WTC11 (cell line): ENCODE results near the gene DNAL4.

ENCODE experiments used
- TF ChIP-seq, protein P1 (sequence below): sonication (generic); formaldehyde crosslinking; IDR thresholded peaks from 2 replicates; pipeline ENCODE4 v1.8.1; 2022; ENCODE audit warnings: missing genetic modification reagents, borderline replicate concordance
- TF ChIP-seq, protein P2 (sequence below): fragments of 200-600 bp; IDR thresholded peaks from 2 replicates; pipeline ENCODE4 v1.8.0; 2022; ENCODE audit warnings: antibody characterized with exemption

GRCh38 chr22:38811241-38811640, 17.3 kb upstream of the DNAL4 start:
- TF ChIP-seq, protein P1, sequence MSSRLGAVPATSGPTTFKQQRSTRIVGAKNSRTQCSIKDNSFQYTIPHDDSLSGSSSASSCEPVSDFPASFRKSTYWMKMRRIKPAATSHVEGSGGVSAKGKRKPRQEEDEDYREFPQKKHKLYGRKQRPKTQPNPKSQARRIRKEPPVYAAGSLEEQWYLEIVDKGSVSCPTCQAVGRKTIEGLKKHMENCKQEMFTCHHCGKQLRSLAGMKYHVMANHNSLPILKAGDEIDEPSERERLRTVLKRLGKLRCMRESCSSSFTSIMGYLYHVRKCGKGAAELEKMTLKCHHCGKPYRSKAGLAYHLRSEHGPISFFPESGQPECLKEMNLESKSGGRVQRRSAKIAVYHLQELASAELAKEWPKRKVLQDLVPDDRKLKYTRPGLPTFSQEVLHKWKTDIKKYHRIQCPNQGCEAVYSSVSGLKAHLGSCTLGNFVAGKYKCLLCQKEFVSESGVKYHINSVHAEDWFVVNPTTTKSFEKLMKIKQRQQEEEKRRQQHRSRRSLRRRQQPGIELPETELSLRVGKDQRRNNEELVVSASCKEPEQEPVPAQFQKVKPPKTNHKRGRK, result no peak
- TF ChIP-seq, protein P2, sequence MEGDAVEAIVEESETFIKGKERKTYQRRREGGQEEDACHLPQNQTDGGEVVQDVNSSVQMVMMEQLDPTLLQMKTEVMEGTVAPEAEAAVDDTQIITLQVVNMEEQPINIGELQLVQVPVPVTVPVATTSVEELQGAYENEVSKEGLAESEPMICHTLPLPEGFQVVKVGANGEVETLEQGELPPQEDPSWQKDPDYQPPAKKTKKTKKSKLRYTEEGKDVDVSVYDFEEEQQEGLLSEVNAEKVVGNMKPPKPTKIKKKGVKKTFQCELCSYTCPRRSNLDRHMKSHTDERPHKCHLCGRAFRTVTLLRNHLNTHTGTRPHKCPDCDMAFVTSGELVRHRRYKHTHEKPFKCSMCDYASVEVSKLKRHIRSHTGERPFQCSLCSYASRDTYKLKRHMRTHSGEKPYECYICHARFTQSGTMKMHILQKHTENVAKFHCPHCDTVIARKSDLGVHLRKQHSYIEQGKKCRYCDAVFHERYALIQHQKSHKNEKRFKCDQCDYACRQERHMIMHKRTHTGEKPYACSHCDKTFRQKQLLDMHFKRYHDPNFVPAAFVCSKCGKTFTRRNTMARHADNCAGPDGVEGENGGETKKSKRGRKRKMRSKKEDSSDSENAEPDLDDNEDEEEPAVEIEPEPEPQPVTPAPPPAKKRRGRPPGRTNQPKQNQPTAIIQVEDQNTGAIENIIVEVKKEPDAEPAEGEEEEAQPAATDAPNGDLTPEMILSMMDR, result no peak
